ENCODE measurements around the gene RAB7B.
"Not testable (repeated sequence)": the region's sequence is repeated elsewhere in the genome, so short reads cannot be mapped to it uniquely, and the experiment has no call there.

The RAB7B gene

DNA sequence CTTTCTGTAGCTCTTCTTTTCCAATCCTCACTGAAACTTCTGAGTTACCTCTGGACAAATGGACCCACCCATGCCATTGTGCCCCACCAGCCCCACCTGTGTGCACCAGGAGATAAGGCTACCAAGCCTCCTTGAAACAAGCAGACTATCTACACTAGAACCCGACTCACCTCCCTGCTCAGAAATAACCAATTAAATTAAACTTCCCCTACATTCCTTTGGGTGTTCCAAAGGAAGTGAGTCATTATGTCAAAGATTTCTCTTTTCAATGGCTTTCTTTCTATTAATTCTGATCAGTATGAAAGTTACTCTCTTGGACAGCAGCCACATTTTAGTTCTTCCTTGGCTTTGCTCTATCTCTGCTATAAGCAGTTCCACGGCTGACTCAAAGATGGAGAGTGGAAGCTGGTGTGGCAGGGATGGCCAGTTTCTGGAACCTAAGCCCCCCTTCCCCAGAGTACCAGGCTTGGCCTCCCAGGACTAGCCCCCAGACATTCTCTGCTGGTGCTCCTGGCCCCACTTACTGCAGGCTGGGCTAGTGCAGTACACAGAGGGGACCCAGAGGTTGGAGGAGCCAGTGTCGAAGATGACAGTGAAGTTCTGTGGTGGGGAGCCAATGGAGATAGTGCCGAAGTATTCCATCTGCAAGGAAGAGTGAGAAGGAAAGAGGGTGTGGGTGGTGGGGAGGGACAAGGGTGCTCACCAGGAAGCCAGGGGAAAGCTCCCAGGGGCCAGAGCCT lies 18.6 kb upstream of the RAB7B start:
- peak; percentile 56 for DNase-seq

GRCh38 chr1:206021008-206021625 lies 17.9 kb upstream of the RAB7B start:
- no peak for DNase-seq

GRCh38 chr1:206020393-206021007 lies 17.3 kb upstream of the RAB7B start:
- no peak for DNase-seq

GRCh38 chr1:206015071-206015470 lies 11.9 kb upstream of the RAB7B start:
- DNase-seq: no peak

DNA sequence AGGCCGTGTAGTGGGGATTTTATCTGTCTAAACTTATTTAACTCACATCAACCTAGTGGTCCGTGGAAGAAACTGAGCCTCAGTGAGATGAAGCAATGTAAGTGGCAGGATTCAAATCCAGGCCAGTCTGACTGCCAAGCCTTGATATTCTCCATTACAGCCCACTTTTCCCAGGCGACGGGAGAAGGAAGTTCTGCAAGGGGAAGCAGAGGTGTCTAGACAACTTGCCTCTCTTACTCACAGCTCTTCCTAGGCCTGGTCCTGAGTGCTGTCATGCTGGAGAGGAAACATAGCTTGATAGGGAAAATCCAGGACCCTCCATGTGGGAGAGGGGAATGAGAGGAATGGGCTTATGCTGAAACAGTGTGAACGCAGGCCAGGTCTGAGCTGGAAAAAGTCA lies 11.4 kb upstream of the RAB7B start:
- no peak for DNase-seq

DNA sequence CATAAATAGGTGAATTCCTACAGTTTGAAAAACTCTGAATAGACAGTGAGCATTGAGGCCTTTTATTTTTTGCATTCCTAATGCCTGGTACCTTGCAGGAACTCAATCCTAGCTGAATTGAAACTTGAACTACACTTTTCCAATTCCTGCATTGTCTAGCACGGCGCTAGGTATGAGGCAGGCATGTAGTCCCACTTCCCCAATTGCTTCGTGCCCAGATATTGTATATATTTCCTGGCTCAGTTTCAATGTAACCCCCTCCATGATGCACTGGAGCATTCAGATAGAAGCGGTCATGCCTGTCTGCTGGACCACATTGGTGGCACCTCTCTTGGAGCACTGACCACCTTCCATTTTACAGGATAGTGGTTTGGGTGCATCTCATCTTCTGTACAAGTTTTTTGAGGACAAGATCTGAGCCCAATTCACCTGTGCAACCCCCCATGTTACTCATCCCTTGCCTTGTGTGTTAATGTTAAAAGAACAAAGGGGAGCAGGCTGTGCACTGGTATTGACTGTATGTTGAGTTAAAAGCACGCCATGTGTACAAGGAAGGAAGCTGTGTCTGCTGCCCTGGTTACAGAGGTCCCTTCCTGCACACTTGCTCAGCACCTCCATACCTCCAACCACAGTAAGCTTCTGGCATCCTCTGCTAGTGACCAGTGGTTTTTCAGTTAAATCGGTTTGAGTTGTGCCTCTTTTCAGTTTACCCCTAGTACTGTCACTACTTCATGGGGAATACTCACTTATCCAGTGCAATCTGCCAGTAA lies 10.0 kb upstream of the RAB7B start:
- no peak for DNase-seq

GRCh38 chr1:206012086-206012859 lies 9.1 kb upstream of the RAB7B start:
- no peak for DNase-seq

GRCh38 chr1:206011057-206011456 lies 7.9 kb upstream of the RAB7B start:
- no peak for DNase-seq

DNA sequence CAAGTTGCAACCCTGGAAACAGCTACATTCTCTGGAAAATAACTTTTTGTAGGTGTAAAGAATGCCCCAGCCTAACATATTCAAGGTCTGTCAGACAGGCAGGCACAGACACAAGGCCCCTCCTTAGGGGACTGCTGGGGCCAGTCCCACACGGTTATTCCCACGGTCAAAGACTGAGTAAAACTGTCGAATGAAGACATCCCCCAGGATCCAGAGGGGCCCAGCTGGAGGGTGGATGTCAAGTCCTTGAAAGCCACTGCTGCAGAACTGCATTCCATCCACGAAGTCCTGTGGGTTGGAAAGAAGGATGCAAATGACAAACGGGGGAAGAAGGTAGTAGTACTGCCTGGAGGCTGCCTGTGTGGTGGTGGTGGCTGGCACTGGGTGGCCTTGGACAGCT lies 6.9 kb upstream of the RAB7B start:
- DNase-seq: no peak

- no peak for DNase-seq
Measured at GRCh38 chr1:206006946-206007345, 3.8 kb upstream of the RAB7B start.

GRCh38 chr1:206005778-206006180 lies 2.6 kb upstream of the RAB7B start:
- DNase-seq: no peak

DNA sequence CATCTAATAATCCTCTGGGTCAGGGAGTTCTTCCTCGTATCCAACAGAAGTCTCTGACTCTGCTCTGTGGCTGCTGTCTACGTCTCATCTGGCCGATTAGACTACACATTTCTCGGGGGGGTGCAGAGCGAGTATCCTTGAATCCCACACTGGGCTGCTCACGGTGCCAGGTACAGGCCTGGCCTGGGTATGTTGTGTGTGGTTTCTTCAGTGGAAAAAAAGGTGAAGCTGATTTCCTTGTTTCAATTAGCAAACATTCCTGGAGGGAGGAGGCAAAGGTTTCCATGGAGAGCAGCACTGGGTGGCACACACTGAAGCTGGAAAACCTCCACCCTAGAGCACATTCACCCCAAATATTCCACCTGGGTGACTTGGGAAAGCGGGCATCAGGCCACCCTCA lies 2.0 kb upstream of the RAB7B start:
- no peak for DNase-seq

- no peak for DNase-seq
Measured at GRCh38 chr1:206004826-206005225, 1.6 kb upstream of the RAB7B start.

DNA sequence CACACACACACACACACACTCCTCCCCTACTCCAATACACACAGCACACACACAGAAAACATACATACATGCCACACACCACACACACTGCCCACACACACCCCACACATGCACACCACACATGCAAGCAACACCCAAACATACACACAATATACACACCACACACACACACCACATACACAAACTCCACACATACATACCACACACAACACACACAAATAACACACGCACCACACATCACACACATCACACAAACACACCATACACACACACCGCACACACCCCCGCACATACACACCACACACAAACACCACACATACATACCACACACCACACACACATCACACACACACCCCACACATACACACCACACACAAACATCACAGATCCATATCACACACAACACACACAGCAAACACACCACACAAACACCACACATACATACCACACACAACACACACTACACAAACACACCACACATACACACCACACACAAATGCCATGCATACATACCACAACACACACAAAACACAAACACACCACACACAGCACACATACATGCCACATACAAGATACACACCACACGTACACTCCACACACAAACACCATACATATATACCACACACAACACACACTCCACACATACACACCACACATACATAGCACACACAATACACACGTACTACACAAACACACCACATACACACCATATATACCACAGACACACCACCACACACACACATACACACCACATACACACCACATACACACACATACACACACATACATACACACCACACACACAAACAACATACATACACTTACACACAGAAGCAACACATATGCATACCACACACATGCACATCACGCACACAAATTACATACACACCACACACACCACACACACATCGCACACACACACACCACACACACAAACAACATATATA lies 932 bp upstream of the RAB7B start:
- no peak for DNase-seq

DNA sequence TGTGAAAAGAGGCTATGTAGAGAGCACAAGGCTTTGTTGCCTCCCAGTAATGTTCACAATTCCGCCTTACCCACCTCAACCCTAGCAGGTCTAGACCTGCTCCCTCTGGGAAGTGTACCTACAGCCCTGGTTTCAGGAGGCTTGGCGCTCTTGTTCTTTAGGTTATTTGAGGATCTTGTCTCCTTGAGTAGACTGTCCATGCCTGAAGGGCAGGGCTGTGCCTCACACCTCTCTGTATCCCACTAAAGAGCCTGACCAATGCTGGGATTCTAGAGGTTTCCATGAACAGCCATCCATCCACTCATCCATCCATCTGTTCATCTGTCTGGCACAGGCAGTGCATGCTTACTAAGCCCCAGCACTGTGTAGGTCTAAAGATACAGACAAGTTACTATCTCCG lies 1.0 kb downstream of the RAB7B start:
- no peak for DNase-seq

DNA sequence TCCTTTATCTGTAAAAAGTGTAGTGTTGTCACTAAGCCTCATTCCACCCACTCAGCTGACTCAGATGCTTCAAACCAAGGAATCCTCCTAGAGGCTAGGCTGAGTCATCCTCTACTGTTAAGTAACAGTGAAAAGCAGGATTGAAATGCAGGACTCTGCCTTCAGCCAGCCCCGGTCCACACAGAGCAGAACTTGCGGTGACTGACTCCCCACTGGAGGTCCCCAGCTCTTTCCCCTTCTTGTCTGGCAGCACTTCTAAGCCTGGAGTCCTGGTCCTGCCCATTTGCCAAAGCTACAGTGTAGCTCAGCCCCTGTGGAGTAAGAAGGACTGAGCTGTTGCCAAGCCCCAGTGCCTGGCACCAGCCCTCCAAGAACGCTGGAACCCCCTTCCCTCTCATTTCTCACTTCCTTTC lies 1.7 kb downstream of the RAB7B start:
- DNase-seq: peak; percentile 93

GRCh38 chr1:206000641-206001339 lies 2.4 kb downstream of the RAB7B start:
- no peak for DNase-seq

GRCh38 chr1:205998457-205999241 lies 4.5 kb downstream of the RAB7B start:
- DNase-seq: no peak

GRCh38 chr1:205996641-205997040 lies 6.6 kb downstream of the RAB7B start:
- DNase-seq: not testable (repeated sequence)

DNA sequence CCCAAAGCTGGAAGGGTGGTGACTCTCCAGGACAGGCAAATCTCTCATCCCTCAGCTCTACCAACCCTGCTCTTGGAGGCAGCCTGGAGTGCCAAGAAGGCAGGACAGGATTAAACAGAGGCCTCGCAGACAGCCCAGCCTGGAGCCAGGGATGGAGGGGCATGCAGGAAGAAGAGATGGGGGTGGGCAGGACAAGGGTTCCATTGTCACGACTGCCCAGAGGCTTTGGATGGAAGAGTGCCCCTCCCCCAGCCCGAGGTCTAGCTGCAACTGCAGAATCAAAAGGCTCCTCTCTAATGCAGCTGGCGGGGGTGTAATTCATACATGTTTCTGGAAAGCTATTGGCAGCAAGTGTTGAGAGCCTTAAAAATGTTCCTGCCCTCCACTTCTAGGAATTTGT lies 8.8 kb downstream of the RAB7B start:
- DNase-seq: no peak
